ENCODE measurements around the gene HPX.
"Not testable (repeated sequence)": the region's sequence is repeated elsewhere in the genome, so short reads cannot be mapped to it uniquely, and the experiment has no call there.

HPX gene

GRCh38 chr11:6413791-6414201, 27.0 kb downstream of the HPX start:
- no peak for DNase-seq

GRCh38 chr11:6411594-6412031, 29.2 kb downstream of the HPX start:
- no peak for DNase-seq

- no peak for DNase-seq
These were observed 29.9 kb downstream of the HPX start for GRCh38 chr11:6410695-6411430.

- DNase-seq: no peak
These were observed 34.4 kb downstream of the HPX start for GRCh38 chr11:6406370-6406769.

- no peak for DNase-seq
These were observed 34.9 kb downstream of the HPX start for GRCh38 chr11:6405846-6406245.

- no peak for DNase-seq
These were observed 35.6 kb downstream of the HPX start for GRCh38 chr11:6405052-6405667.

- no peak for DNase-seq
These were observed 36.3 kb downstream of the HPX start for GRCh38 chr11:6404342-6405051.

GRCh38 chr11:6403539-6403938, 37.2 kb downstream of the HPX start:
- DNase-seq: no peak

GRCh38 chr11:6402561-6402981, 38.2 kb downstream of the HPX start:
- no peak for DNase-seq

- no peak for DNase-seq
These were observed 38.7 kb downstream of the HPX start for GRCh38 chr11:6402061-6402470.

GRCh38 chr11:6401464-6401863, 39.3 kb downstream of the HPX start:
- DNase-seq: no peak

- DNase-seq: no peak
These were observed 40.1 kb downstream of the HPX start for GRCh38 chr11:6400431-6401345.

- DNase-seq: no peak
These were observed 43.2 kb downstream of the HPX start for GRCh38 chr11:6397636-6398035.

- no peak for DNase-seq
These were observed 43.6 kb downstream of the HPX start for GRCh38 chr11:6397156-6397555.

- DNase-seq: no peak
These were observed 45.2 kb downstream of the HPX start for GRCh38 chr11:6395470-6396060.

GRCh38 chr11:6393989-6394670, 46.7 kb downstream of the HPX start:
- DNase-seq: no peak

- DNase-seq: not testable (repeated sequence)
These were observed 48.5 kb downstream of the HPX start for GRCh38 chr11:6392251-6392650.

- no peak for DNase-seq
These were observed 49.2 kb downstream of the HPX start for GRCh38 chr11:6391537-6392134.

GRCh38 chr11:6390718-6391469, 49.9 kb downstream of the HPX start:
- no peak for DNase-seq

- DNase-seq: peak; percentile 82
These were observed 50.7 kb downstream of the HPX start, which contains the start of gene SMPD1 for GRCh38 chr11:6389905-6390717. Gene SMPD1 (plus strand): TSS chr11:6390474. CDS start chr11:6390599, 125 bp downstream.

Measured in cortex of kidney (tissue), 1 donor.